ENCODE data around the gene FHIP1A.

DNA sequence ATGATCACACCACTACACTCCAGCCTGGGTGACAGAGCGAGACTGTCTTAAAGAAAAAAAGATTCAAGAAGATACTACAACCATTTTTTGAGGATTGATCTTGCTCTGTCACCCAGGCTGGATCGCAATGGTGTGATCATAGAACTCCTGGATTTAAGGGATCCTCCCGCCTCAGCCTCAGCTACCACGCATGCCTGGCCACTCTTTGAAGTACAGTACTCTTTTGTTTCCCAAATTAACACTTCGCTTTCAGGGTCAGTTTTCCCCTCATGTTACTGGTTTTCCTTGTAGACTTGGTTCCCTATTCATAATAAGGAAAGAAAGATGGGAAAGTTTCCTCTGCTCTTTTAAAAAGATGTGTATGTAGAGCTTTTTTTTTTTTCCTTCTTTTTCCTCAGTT, 34.3 kb downstream of the FHIP1A start:
- TF ChIP-seq, protein P1, sequence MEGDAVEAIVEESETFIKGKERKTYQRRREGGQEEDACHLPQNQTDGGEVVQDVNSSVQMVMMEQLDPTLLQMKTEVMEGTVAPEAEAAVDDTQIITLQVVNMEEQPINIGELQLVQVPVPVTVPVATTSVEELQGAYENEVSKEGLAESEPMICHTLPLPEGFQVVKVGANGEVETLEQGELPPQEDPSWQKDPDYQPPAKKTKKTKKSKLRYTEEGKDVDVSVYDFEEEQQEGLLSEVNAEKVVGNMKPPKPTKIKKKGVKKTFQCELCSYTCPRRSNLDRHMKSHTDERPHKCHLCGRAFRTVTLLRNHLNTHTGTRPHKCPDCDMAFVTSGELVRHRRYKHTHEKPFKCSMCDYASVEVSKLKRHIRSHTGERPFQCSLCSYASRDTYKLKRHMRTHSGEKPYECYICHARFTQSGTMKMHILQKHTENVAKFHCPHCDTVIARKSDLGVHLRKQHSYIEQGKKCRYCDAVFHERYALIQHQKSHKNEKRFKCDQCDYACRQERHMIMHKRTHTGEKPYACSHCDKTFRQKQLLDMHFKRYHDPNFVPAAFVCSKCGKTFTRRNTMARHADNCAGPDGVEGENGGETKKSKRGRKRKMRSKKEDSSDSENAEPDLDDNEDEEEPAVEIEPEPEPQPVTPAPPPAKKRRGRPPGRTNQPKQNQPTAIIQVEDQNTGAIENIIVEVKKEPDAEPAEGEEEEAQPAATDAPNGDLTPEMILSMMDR (IDR thresholded peaks at IDR 0.05), result no peak
- no peak for TF ChIP-seq POLR2A (IDR thresholded peaks at IDR 0.05)

Measured in thyroid gland (tissue), 4 donors.